SHP77 treated with DMSO at 0.1 percent for 48 hours (cell line): ENCODE measurements around the gene NR4A1.
A peak's percentile ranks its signal among the peaks of the same experiment; 100 is the strongest.

Experiments
- DNase-seq: peaks from one replicate; lab custom pipeline; 2025; lab: John Stamatoyannopoulos, UW

NR4A1 gene

GRCh38 chr12:52079576-52080402, 28.5 kb downstream of the NR4A1 start, which contains the start of gene SMIM41:
TSS of gene SMIM41 (plus strand) at chr12:52079704. CDS start at chr12:52079780, 76 bp downstream.
- no peak for DNase-seq

GRCh38 chr12:52080403-52081251, 29.4 kb downstream of the NR4A1 start:
- DNase-seq, result no peak

DNA sequence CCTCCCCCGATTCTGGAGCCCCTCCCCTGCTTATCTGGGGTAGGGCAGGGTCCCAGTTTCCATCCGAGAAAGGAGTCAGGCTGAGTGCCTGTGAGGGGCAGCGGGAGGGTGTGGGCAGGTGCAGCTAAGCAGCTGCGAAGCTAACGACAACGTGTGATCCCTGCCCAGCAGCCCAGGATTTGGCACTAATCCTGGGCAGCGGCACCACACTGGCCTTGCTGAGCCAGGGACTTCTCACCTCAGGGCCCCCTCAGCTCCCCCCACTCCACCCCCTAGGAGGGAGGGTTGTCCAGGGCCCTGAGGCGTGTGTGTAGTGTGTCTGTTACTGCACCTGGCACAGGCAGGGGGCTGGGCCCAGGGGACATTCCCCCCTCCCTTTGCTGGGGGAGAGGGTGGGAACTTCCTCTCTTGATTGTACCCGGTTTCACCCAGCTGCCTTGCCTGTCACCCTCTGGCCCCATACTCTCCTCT, 30.1 kb downstream of the NR4A1 start:
- DNase-seq, result peak; percentile 80

DNA sequence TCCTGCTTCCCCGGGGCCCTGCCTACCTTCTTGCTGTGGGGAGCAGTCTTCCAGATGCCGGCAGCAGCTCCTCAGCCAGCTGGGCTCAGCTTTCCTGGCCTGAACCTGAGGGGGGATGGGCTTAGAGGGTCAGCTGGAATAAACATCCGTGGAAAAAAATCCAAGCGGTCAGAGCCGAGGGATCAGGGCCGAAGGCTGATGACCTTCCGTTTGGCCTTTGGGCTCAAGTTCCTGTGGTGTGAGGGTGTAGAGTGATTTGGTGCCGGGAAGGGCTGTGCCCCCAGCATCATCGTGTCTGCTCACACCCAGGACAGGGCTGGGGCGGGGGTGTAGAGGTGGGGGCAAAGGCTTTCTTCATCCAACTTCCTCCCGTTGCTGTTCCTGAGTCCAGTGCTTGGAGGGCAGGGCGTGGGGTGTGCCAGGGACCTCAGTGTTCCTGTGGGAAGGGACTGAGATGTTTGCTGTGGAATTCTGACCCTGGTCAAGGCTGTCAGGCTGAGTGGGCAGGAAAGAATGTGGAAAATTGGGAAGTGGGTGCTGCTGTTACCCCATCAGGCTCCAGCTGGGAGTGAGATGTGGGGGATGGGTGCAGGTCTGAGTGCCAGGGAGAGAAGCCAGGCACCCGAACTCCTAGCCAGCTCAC, 30.9 kb downstream of the NR4A1 start:
- DNase-seq, result no peak

- no peak for DNase-seq
Measured at GRCh38 chr12:52082669-52082987, 31.4 kb downstream of the NR4A1 start.

GRCh38 chr12:52082988-52083637, 31.9 kb downstream of the NR4A1 start:
- no peak for DNase-seq

- DNase-seq, result no peak
Measured at GRCh38 chr12:52083638-52083996, 32.4 kb downstream of the NR4A1 start.

DNA sequence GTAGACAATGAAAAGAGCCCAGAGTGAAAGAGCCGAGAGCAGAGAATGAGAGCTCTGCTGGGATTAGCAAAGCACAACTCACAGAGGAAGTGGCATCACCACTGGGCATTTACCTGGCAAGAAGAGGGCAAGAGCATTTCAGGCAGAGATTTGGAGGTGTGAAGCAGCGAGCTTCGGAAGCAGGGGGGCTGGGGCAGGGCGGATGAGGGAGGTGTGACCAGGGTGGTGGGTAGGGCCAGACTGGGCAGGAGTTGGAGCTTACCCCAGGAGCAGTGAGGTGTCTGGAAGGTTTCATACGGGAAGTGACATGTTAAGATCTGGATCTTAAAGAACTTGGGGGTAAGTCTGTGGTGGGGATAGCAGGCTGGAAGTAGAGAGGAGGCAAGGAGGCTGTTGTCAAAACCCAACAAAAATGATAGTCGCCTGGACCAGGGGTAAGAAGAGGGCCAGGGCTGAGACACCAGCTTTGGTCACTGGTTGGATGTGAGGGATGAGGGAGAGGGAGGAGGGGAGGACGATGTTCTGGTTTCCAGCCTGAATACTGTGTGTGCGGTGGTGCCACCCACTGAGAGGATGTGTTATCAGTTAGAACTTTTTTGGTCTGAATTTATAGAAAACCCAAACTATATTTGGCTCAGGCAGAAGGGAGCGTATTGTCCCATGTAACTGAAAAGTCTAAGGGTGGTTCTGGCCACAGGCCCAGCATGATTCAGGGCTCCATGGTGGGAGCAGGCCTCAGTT, 33.4 kb downstream of the NR4A1 start:
- DNase-seq, result no peak

- DNase-seq, result no peak
Measured at GRCh38 chr12:52085682-52086180, 34.5 kb downstream of the NR4A1 start.

DNA sequence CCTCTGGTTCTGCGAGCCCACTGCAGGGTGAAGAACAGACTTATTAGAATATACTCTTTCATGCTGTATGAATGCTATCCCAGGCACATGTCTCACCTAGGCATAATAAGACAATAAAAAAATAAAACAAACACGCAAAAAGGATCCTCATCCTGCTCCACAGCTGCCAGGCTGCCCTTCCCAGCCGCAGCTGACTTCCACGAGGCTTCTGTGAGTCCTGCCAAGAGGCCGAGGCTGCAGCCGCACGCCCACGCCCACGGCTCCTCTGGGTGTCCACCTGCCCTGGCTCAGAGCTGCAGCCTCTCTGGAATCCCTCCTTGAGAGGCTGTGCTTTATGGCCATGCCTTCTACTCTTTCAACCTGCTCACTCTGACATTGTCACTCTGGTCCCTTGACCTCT, 35.1 kb downstream of the NR4A1 start:
- no peak for DNase-seq

- DNase-seq, result no peak
Measured at GRCh38 chr12:52086944-52087835, 35.9 kb downstream of the NR4A1 start.

GRCh38 chr12:52087961-52088820, 36.9 kb downstream of the NR4A1 start:
- no peak for DNase-seq

GRCh38 chr12:52089491-52089890, 38.2 kb downstream of the NR4A1 start:
- no peak for DNase-seq

DNA sequence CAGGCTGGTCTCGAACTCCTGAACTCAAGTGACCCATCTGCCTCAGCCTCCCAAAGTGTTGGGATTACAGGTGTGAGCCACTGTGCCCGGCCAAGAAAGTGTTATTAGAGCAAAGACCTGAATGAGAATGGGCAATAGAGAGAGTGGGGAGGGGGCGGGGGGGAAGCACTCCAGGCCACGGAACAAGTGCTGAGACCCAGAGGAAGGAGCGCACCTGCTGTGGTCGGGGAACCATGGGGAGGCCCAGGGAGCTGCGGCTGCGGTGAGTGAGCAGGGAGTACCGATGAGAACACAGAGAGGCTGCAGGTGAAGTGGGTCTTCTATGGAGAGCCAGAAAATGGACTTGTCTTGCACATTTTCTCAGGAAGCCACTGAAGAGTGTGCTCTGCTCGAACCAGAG, 39.0 kb downstream of the NR4A1 start:
- DNase-seq, result no peak

GRCh38 chr12:52091061-52091460, 39.8 kb downstream of the NR4A1 start:
- DNase-seq, result no peak

GRCh38 chr12:52091869-52092268, 40.6 kb downstream of the NR4A1 start:
- no peak for DNase-seq

DNA sequence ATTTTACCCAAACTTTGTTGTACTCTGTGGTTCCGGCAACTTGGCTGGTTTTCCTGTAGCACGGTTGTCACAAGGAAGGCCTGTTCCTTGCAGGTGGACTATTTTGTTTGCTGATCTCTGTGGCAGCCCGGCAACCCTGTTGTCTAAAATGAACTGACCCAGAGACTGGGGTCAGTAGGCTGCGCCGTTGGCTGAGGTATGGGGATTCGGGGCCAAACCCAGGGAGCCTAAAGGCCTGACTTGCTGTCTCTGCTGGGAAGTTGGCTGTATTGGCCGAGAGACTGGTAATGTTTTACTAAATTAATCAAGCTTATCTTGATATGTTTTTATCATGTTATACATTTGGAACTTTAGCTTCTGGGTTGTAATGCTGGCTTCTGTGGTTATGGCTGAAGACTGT, 42.1 kb downstream of the NR4A1 start:
- no peak for DNase-seq

DNA sequence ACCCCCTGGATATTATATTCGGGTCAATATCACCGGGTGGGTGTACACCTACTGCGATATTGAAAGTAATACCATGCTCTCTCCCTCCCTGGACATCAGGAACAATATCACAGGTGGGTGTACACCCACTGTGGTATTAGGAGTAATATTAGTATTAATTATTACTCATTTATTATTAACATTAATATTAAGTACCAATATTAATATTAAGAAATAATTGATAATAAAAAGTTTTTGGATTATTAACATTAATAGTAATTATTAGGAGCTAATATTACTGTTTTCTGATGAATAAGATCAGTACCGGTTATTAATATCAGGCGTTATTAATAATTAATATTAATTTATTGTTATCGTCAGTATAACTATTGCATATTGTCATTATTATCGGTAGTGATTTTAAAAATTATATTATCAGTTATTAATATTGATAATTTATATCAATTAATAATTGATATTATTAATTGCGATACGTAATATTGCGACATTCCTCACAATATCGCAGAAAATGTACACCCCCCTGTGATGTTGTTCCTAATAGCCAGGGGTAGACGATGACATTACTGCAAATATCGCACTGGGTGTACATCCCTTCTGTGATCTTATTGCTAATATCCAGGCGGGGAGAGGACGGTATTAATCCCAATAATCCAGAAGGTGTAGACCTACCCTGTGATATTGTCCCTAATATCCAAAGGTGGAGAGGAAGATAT, 45.2 kb downstream of the NR4A1 start:
- no peak for DNase-seq
